ENCODE measurements around the gene IFT88. TPM values are rescaled to one million over a fixed set of nuclear protein-coding genes. Genes with fewer than 3 reads are reported as not detected.

IFT88 gene
- total RNA-seq, 1 experiment from 2014 or later = 5.2 TPM

- Histone ChIP-seq H4K91ac (ENCODE audit: insufficient read length, low read depth, low read length) (no peak overlapping the region), H3K79me1 (ENCODE audit: insufficient read depth, low read depth, low read length, poor library complexity, severe bottlenecking) (no peaks in the 10 kb centered on the region), H3K4ac (ENCODE audit: low read depth, low read length) (no peak overlapping the region), H3K23me2 (ENCODE audit: insufficient read length, low read depth, low read length, poor library complexity, severe bottlenecking) (no peaks in the 10 kb centered on the region), H3K4me1 (ENCODE audit: insufficient read depth, low read length) (no peaks in the 10 kb centered on the region), H3K18ac (ENCODE audit: insufficient read length, low read depth, low read length) (no peak overlapping the region), H3K56ac (ENCODE audit: insufficient read length, low read depth, low read length) (no peak overlapping the region), H2BK120ac (ENCODE audit: low read depth, low read length, poor library complexity, severe bottlenecking) (no peak overlapping the region), H3K27ac (ENCODE audit: insufficient read length, low read depth, low read length) (no peak overlapping the region), H2BK12ac (ENCODE audit: insufficient read length, low read depth, low read length) (peak overlapping the region; percentile 55), H3K14ac (ENCODE audit: insufficient read depth, low read length) (no peak overlapping the region), H3K4me2 (ENCODE audit: insufficient read depth, insufficient read length, low read length) (no peak overlapping the region), H3T11ph (ENCODE audit: low read length) (no peak overlapping the region), H2AK5ac (ENCODE audit: insufficient read length, low read length) (no peak overlapping the region), H3K79me2 (ENCODE audit: insufficient read depth, low read length) (no peaks in the 10 kb centered on the region), H2BK20ac (ENCODE audit: low read depth, low read length, poor library complexity, severe bottlenecking) (no peak overlapping the region), H2BK5ac (ENCODE audit: insufficient read length, low read length) (no peak overlapping the region), H2AFZ (ENCODE audit: low read length) (no peak overlapping the region), H3K27me3 (ENCODE audit: insufficient read depth, low read length) (no peaks in the 10 kb centered on the region), H3K9me3 (ENCODE audit: control insufficient read depth, low read depth, low read length) (no peaks in the 10 kb centered on the region), H2BK15ac (ENCODE audit: low read depth, low read length) (no peak overlapping the region), H3K9ac (ENCODE audit: extremely low read depth, insufficient read length, low read length) (no peak overlapping the region), H3K23ac (ENCODE audit: insufficient read length, low read depth, low read length) (no peak overlapping the region), H4K8ac (replicated peaks; ENCODE audit: insufficient read length, low read depth, low read length) (no peak overlapping the region), H4K5ac (ENCODE audit: insufficient read length, low read depth, low read length) (no peak overlapping the region), H4K20me1 (ENCODE audit: control insufficient read depth, insufficient read depth, insufficient read length) (no peaks in the 10 kb centered on the region)
- Mint-ChIP-seq H3K36me3 (ENCODE audit: insufficient read depth in 1 of 3, low read depth in 3 of 3) (peaks cover 0 to 3% (median 0%) of the 10 kb centered on the region in 3 experiments; a peak in 1 of 7 replicates), H3K4me3 (no peak overlapping the region), H3K27ac (no peak overlapping the region), H3K27me3 (ENCODE audit: low read depth) (no peaks in the 10 kb centered on the region), H3K4me1 (no peaks in the 10 kb centered on the region), H3K9me3 (no peaks in the 10 kb centered on the region)
- no peak for DNase-seq
- no CpG with 5 or more reads among the region's 4 CpGs for WGBS (ENCODE audit: extremely low coverage, insufficient read length, low lambda C conversion rate)
- no peak for TF ChIP-seq CTCF (conservative IDR thresholded peaks at IDR 0.05)
Measured at GRCh38 chr13:20667857-20668437, 101.0 kb downstream of the IFT88 start.

All from H9 (cell line).